DMS153 (cell line): ENCODE results near the gene PEMT.
"Not testable (repeated sequence)": the region's sequence is repeated elsewhere in the genome, so short reads cannot be mapped to it uniquely, and the experiment has no call there.

ENCODE experiments used
- DNase-seq: peaks from one replicate; lab custom pipeline; 2025; lab: John Stamatoyannopoulos, UW

The PEMT gene

GRCh38 chr17:17591355-17592298 is at the start of gene PEMT:
PEMT (minus strand) TSS chr17:17591708; CDS start chr17:17591626, 82 bp downstream.
- DNase-seq, result peak; percentile 91

- DNase-seq, result not testable (repeated sequence)
Observed at GRCh38 chr17:17639661-17640270, 48.3 kb upstream of the PEMT start.

GRCh38 chr17:17638467-17638866 is 47.0 kb upstream of the PEMT start:
- DNase-seq, result no peak

GRCh38 chr17:17636272-17636885 is 44.9 kb upstream of the PEMT start:
- DNase-seq, result no peak

GRCh38 chr17:17635537-17636271 is 44.2 kb upstream of the PEMT start:
- DNase-seq, result not testable (repeated sequence)

GRCh38 chr17:17635126-17635525 is 43.6 kb upstream of the PEMT start:
- DNase-seq, result no peak

- DNase-seq, result no peak
Observed at GRCh38 chr17:17633310-17633709, 41.8 kb upstream of the PEMT start.

GRCh38 chr17:17632690-17633089 is 41.2 kb upstream of the PEMT start:
- DNase-seq, result not testable (repeated sequence)

- no peak for DNase-seq
Observed at GRCh38 chr17:17628388-17629008, 37.0 kb upstream of the PEMT start.

GRCh38 chr17:17626840-17627239 is 35.3 kb upstream of the PEMT start:
- DNase-seq, result no peak

- DNase-seq, result peak; percentile 50
Observed at GRCh38 chr17:17626151-17626805, 34.8 kb upstream of the PEMT start.

GRCh38 chr17:17624741-17625140 is 33.2 kb upstream of the PEMT start:
- no peak for DNase-seq

- no peak for DNase-seq
Observed at GRCh38 chr17:17623904-17624303, 32.4 kb upstream of the PEMT start.

- no peak for DNase-seq
Observed at GRCh38 chr17:17621254-17621653, 29.7 kb upstream of the PEMT start.

GRCh38 chr17:17613708-17614114 is 22.2 kb upstream of the PEMT start:
- DNase-seq, result peak; percentile 18

- DNase-seq, result no peak
Observed at GRCh38 chr17:17612085-17613022, 20.8 kb upstream of the PEMT start.

- DNase-seq, result no peak
Observed at GRCh38 chr17:17609121-17609520, 17.6 kb upstream of the PEMT start.

GRCh38 chr17:17606416-17607000 is 15.0 kb upstream of the PEMT start:
- no peak for DNase-seq

- no peak for DNase-seq
Observed at GRCh38 chr17:17605729-17606088, 14.2 kb upstream of the PEMT start.
